GM21737 (cell line): Measurements from ENCODE around the gene OR10G8.
"Not testable (repeated sequence)": the region's sequence is repeated elsewhere in the genome, so short reads cannot be mapped to it uniquely, and the experiment has no call there.

Experiments used
- ATAC-seq: cut with Tn5 transposase; IDR thresholded peaks from one replicate; pipeline ENCODE4 v1.9.1; 2021; ENCODE audit warnings: mild to moderate bottlenecking, moderate library complexity; ENCODE audit not compliant: unreplicated experiment

Gene OR10G8

GRCh38 chr11:124026498-124026897 is at the start of gene OR10G8:
OR10G8 (plus strand) TSS chr11:124026798; CDS start chr11:124029623, 2,825 bp downstream.
- ATAC-seq = no peak

GRCh38 chr11:123977731-123978347 is 48.8 kb upstream of the OR10G8 start, which contains the start of gene OR10S1:
OR10S1 (minus strand) TSS chr11:123977781; CDS start chr11:123977664, 117 bp downstream.
- ATAC-seq = no peak

GRCh38 chr11:123979311-123979710 is 47.3 kb upstream of the OR10G8 start:
- ATAC-seq = no peak

- ATAC-seq = no peak
Observed at GRCh38 chr11:123995119-123995518, 31.5 kb upstream of the OR10G8 start, which contains the start of gene OR10G6. OR10G6 (minus strand) TSS chr11:123995161; CDS start chr11:123995161, 0 bp downstream.

- ATAC-seq = no peak
Observed at GRCh38 chr11:124012697-124013096, 13.9 kb upstream of the OR10G8 start, which contains the start of gene OR10G4. OR10G4 (plus strand) TSS chr11:124012997; CDS start chr11:124015575, 2,578 bp downstream.

GRCh38 chr11:124015837-124016236 is 10.8 kb upstream of the OR10G8 start:
- ATAC-seq = not testable (repeated sequence)

- no peak for ATAC-seq
Observed at GRCh38 chr11:124036666-124037065, 10.1 kb downstream of the OR10G8 start.

GRCh38 chr11:124039557-124039956 is 13.0 kb downstream of the OR10G8 start:
- no peak for ATAC-seq

GRCh38 chr11:124041254-124041653 is 14.7 kb downstream of the OR10G8 start, which contains the start of gene OR10G7:
OR10G7 (minus strand) TSS chr11:124041325; CDS start chr11:124039001, 2,324 bp downstream.
- no peak for ATAC-seq

- ATAC-seq = no peak
Observed at GRCh38 chr11:124043420-124043819, 16.8 kb downstream of the OR10G8 start.

GRCh38 chr11:124050748-124051147 is 24.1 kb downstream of the OR10G8 start:
- ATAC-seq = no peak

GRCh38 chr11:124052966-124053365 is 26.4 kb downstream of the OR10G8 start:
- no peak for ATAC-seq

GRCh38 chr11:124068601-124069110 is 42.1 kb downstream of the OR10G8 start:
- no peak for ATAC-seq

GRCh38 chr11:124069429-124070401 is 43.1 kb downstream of the OR10G8 start:
- ATAC-seq = peak; percentile 65

GRCh38 chr11:124070915-124071622 is 44.5 kb downstream of the OR10G8 start:
- ATAC-seq = peak; percentile 80

- no peak for ATAC-seq
Observed at GRCh38 chr11:124071623-124071948, 45.0 kb downstream of the OR10G8 start.

- ATAC-seq = no peak
Observed at GRCh38 chr11:124072147-124072546, 45.5 kb downstream of the OR10G8 start.

- ATAC-seq = no peak
Observed at GRCh38 chr11:124074554-124074953, 48.0 kb downstream of the OR10G8 start.

GRCh38 chr11:124075492-124075840 is 48.9 kb downstream of the OR10G8 start:
- ATAC-seq = no peak

GRCh38 chr11:124075841-124076651 is 49.4 kb downstream of the OR10G8 start:
- ATAC-seq = no peak
